LNCAP (cell line): Measurements from ENCODE around the gene RIPOR3.

Experiments
- CTCF ChIP-seq: fragments of 450-650 bp; IDR thresholded peaks from 2 replicates; pipeline ENCODE4 v1.5.1; 2017; ENCODE audit warnings: mild to moderate bottlenecking

Gene RIPOR3

DNA sequence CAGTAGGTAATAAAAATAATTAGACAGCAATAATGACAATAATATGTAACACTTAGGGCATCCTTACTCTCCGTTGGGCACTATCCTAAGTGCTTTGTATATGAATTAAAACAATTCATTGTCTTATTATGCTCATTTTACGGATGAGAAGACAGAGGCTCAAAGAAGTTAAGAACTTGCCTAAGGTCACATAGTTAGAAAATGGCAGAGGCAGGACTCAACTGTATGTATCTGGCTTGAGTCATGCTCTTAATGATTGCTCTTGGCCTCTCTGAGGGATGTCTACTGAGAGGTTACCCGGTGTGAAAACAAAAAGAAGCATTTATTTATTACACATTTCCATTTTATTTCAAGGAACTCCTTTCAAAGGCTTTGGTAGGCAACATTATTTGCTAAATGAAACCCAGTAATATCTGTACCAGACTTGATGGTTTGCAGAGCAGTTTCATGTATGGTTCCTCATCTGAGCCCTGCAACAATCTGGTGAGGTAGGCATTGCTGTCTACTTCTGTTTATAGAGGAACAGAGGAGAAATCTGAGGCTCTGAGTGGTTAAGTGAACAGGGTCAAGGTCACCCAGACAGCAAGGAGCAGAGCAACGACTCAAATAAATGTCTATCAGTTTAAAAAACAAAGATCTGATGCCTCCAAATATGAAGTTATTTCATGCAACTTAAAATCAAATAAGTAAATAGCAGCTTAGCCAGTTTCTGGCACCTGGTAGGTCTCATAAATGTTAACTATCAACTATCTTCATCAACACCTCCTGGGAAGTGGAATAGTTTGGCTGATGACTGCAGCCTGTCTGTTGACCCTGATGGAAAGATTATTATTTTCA lies 35.8 kb upstream of the RIPOR3 start:
- no peak for TF ChIP-seq CTCF

- TF ChIP-seq CTCF, result no peak
Observed at GRCh38 chr20:50725724-50726005, 34.3 kb upstream of the RIPOR3 start.

DNA sequence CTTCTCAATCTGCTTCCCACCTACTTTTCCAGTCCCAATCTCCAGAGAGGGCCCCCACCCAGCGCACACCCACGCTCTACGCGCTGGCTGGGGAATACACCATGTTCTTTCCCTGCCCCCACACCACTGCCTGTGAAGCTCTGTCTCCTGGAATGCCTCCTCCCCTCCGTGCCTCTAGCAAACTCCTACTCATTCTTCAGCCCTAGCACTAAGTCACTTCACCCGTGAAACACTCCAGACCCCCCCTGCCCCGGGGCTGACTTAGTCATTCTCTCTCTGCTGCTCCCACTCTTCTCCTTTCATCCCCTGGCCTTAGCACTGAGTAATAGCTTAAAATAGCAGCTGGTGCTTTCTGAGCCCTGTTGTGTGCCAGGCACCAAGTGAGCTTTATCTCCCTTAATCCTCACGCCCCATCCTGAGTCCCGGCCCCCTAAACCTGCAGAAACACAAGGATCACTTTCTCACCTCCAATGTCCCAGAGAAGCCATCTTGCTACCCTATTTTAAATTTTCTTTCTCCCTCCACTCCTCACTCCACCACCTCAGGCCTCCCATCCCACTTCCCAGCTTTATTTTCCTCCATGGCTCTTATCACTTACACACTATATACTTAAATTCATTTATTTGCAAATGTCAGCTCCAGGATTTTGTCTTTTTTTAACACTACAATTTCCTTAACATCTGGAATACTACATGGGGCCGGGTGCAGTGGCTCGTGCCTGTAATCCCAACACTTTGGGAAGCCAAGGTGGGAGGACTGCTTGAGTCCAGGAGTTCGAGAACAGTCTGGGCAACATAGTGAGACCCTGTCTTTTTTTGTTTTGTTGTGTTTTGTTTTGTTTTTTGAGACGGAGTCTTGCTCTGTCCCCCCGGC lies 33.7 kb upstream of the RIPOR3 start:
- TF ChIP-seq CTCF, result no peak

DNA sequence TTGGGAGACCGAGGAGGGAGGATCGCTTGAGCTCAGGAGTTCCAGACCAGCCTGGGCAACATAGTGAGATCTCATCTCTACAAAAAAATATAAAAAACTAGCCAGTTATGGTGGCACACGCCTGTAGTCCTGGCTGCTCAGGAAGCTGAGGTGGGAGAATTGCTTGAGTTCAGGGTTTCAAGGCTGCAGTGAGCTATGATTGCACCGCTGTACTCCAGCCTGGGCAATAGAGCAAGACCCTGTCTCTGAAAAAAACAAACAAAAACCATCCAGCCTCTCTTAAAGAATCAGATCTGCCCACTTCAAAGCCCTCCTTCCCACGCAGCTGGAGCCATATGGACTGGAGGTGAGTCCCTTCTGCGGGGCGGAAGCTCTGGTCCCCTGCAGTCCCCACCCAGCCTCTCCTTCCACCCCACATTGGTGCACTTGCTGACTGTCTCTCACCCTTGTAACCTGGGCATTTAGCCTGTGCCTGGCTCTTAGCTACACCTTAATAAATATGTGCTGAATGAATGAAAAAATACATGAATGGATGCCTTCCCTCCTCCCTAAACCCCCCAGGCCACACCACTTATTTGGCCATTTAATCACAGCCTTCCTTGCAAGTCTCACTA lies 32.9 kb upstream of the RIPOR3 start:
- TF ChIP-seq CTCF, result no peak

DNA sequence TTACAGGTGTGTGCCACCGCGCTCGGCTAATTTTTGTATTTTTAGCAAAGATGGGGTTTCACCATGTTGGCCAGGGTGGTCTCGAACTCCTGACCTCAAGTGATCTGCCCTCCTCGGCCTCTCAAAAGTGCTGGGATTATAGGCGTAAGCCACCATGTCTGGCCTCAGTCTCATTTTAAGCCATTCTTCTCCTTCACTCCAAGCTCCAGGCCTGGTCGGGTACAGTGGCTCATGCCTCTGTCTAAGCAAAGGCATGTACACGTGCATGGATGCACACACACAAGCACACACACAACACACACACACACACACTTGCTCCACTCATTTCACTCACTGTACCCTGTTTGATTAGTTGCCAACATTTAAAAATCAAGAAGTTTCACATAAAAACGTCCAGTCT lies 32.3 kb upstream of the RIPOR3 start:
- TF ChIP-seq CTCF, result no peak

DNA sequence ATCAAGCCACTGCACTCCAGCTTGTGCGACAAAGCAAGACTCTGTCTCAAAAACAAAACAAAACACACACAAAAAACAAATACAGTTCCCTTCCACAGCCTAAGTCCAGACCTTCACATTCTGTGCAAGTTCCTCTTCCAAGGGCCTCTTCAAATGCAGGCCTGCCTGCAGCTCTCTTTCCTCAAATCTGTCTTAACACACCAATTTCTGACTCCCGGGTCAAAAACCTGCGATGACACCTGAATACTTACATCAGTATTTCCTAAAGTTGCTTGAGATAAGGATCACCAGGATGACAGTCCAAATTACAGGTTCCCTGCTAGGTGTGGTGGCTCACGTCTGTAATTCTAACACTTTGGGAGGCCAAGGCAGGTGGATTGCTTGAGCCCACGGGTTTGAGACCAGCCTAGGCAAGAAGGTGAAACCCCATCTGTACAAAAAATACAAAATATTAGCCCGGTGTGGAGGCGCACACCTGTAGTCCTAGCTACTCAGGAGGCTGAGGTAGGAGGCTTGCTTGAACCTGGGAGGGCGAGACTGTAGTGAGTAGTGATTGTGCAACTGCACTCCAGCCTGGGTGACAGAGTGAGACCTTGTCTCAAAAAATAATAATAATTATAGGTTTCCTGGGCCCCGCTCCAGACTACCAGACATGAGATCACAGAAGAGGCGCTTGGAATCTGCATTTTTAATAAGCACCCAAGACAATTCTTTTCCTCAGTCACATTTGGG lies 31.2 kb upstream of the RIPOR3 start:
- no peak for TF ChIP-seq CTCF

- TF ChIP-seq CTCF, result no peak
Observed at GRCh38 chr20:50721881-50722281, 30.5 kb upstream of the RIPOR3 start.
